Esophagus squamous epithelium (tissue), 5 donors: ENCODE measurements around the gene SNRPN. TPM values are rescaled to one million over a fixed set of nuclear protein-coding genes. Genes with fewer than 3 reads are reported as not detected.

Experiments used
- DNase-seq: peaks from one replicate; lab custom pipeline; 2025; lab: John Stamatoyannopoulos, UW
- H3K27ac ChIP-seq, 4 donors: fragments of 200-600 bp; sonication (generic); one replicate each; pipeline ENCODE4 v1.5.1; 2016 to 2019; ENCODE audit warnings: mild to moderate bottlenecking in 1 of 4
- H3K27me3 ChIP-seq, 4 donors: fragments of 200-600 bp; sonication (generic); 1 replicate in 3 of 4; 2 replicates in 1 of 4; pipeline versions ENCODE4 v1.5.1 to v1.6.0; 2017 to 2021; ENCODE audit warnings: antibody characterized with exemption in 1 of 4
- H3K36me3 ChIP-seq, 3 donors: fragments of 200-600 bp; sonication (generic); one replicate each; pipeline ENCODE4 v1.5.1; 2016 to 2019
- H3K4me1 ChIP-seq, 3 donors: fragments of 200-600 bp; sonication (generic); one replicate each; pipeline ENCODE4 v1.5.1; 2017 to 2019
- H3K4me3 ChIP-seq, 4 donors: fragments of 200-600 bp; sonication (generic); 1 replicate in 3 of 4; 2 replicates in 1 of 4; pipeline ENCODE4 v1.5.1; 2016 to 2019; ENCODE audit warnings: mild to moderate bottlenecking in 2 of 4, moderate library complexity in 1 of 4
- H3K9me3 ChIP-seq, 3 donors: fragments of 200-600 bp; sonication (generic); one replicate each; pipeline ENCODE4 v1.5.1; 2016 to 2019
- POLR2A ChIP-seq, 4 donors: fragments of 450-650 bp; IDR thresholded peaks; one replicate each; pipeline ENCODE4 v1.6.1; 2017; ENCODE audit warnings: antibody characterized with exemption in 4 of 4, mild to moderate bottlenecking in 4 of 4, moderate library complexity in 3 of 4
- WGBS, 2 donors: methylation state at CpG; one replicate each; pipeline ENCODE4 v1.1.5; 2018; 5-methylcytosine and 5-hydroxymethylcytosine counted together
- intact Hi-C: fragments of 100-400 bp; cut with DNase I; formaldehyde crosslinking; loops from one replicate; pipeline ENCODE4 v1.15.0; 2022
- small RNA-seq, 4 donors: library from RNA; depleted of rRNA; stranded (forward); fragments of <200 nt; gene quantifications; one replicate each; pipeline ENCODE3, GENCODE V24; 2016
- total RNA-seq, 4 donors: library from RNA; depleted of rRNA; stranded (reverse); fragments of >200 nt; gene quantifications; one replicate each; pipeline ENCODE4 v1.1.0, GENCODE V29; 2016
- TF ChIP-seq, protein P1 (sequence below), 6 experiments: fragments of 450-650 bp in 4 of 6; fragments of 200-600 bp in 2 of 6; sonication (generic) in 2 of 6; IDR thresholded peaks; one replicate each; pipeline ENCODE4 v1.5.1; 2016 to 2019; ENCODE audit warnings: antibody characterized with exemption in 6 of 6, mild to moderate bottlenecking in 4 of 6, moderate library complexity in 4 of 6
- donor health status: DM: yes; HTN: yes; CAD: no.

The SNRPN gene
- total RNA-seq, 4 donors from 2014 or later = 14.7 to 53.8 (median 35.0) TPM

DNA sequence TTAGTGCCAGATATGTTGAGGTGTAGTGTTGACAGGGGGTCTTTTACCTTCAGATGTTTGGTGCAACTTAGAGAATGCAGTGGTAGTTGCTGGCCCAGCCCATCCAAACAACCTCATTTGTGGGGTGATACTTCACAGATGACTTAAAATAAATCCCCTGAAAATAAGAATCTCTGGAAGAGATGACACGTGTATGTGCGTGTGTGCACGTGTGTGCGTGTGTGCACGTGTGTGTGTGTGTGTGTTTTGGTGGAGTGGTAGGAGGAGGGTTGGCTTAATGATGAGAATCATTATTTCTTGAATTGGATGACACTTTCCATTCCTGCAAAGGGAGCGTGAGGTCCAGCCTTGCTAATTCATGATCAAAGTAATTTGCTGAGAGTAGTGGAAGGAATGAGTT is 31.9 kb downstream of the SNRPN start:
- Histone ChIP-seq H3K36me3 (peaks cover 0 to 83% (median 14%) of the 10 kb centered on the region in 3 donors), H3K4me3 (no peak overlapping the region), H3K27ac (no peak overlapping the region), H3K27me3 (no peaks in the 10 kb centered on the region), H3K9me3 (peaks cover 0 to 79% (median 20%) of the 10 kb centered on the region in 3 donors), H3K4me1 (no peaks in the 10 kb centered on the region)
- TF ChIP-seq, protein P1, sequence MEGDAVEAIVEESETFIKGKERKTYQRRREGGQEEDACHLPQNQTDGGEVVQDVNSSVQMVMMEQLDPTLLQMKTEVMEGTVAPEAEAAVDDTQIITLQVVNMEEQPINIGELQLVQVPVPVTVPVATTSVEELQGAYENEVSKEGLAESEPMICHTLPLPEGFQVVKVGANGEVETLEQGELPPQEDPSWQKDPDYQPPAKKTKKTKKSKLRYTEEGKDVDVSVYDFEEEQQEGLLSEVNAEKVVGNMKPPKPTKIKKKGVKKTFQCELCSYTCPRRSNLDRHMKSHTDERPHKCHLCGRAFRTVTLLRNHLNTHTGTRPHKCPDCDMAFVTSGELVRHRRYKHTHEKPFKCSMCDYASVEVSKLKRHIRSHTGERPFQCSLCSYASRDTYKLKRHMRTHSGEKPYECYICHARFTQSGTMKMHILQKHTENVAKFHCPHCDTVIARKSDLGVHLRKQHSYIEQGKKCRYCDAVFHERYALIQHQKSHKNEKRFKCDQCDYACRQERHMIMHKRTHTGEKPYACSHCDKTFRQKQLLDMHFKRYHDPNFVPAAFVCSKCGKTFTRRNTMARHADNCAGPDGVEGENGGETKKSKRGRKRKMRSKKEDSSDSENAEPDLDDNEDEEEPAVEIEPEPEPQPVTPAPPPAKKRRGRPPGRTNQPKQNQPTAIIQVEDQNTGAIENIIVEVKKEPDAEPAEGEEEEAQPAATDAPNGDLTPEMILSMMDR (IDR thresholded peaks at IDR 0.05) = no peak
- no peak for TF ChIP-seq POLR2A (IDR thresholded peaks at IDR 0.05)
- intact Hi-C loops = no loop called here
- DNase-seq = no peak
- WGBS, 2 donors = 78 to 87% methylated on average over 6 of the region's 6 CpGs

DNA sequence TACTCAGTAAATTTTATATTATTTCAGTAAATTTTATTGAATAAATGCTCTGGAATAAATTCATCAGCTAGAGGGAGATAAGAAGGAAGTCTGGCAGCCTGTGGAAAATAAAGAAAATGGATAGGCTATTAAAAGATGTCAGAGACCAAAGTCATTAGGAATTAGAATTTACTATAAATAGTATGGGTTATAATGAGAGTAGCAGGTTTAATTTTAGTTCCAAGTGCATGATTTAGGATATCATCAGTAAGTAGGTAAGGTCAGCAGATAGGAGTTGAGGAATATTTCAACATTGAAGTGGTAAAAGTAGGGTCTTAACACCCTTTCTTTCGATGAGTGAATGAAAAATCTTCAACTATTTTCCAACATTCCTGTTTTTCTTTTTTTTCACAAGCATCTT is 64.6 kb downstream of the SNRPN start:
- WGBS, 2 donors = 61 to 64% methylated on average over 1 of the region's 1 CpG
- no peak overlapping the region for H3K27ac ChIP-seq
- peaks cover 0 to 41% (median 0%) of the 10 kb centered on the region in 3 donors for H3K36me3 ChIP-seq
- H3K4me3 ChIP-seq = no peak overlapping the region
- TF ChIP-seq POLR2A (IDR thresholded peaks at IDR 0.05) = no peak
- TF ChIP-seq, protein P1 (IDR thresholded peaks at IDR 0.05) = no peak
- no peak for DNase-seq
- no peaks in the 10 kb centered on the region for H3K4me1 ChIP-seq
- H3K9me3 ChIP-seq = peaks cover 0 to 59% (median 20%) of the 10 kb centered on the region in 3 donors
- intact Hi-C loops = no loop called here
- H3K27me3 ChIP-seq = no peaks in the 10 kb centered on the region

DNA sequence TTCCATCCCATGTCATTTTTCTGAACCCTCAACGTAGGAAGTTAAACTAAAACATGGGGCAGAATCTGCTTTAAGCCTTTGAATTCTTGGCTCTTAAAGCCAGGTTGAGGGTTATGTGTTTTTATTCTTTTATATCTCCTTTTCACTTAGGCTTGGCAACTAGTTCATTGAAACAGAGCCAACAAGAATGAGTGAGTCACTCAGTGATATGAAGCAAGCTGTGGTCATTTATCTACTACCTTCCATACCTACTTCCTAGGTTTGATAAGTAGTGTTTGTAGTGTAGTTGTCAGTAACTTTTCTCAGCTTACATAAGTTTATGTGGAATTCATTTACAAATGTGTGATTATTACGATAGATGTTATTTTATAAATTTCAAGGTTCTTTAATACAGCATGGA is 67.4 kb downstream of the SNRPN start:
- Histone ChIP-seq H3K9me3 (peaks cover 0 to 61% (median 32%) of the 10 kb centered on the region in 3 donors), H3K27ac (no peak overlapping the region), H3K4me3 (no peak overlapping the region), H3K36me3 (peaks cover 0 to 54% (median 0%) of the 10 kb centered on the region in 3 donors), H3K27me3 (no peaks in the 10 kb centered on the region), H3K4me1 (no peaks in the 10 kb centered on the region)
- TF ChIP-seq POLR2A (IDR thresholded peaks at IDR 0.05) = no peak
- TF ChIP-seq, protein P1 (IDR thresholded peaks at IDR 0.05) = no peak
- DNase-seq = no peak
- WGBS, 2 donors = 62 to 69% methylated on average over 2 of the region's 2 CpGs
- intact Hi-C loops = no loop called here

Small RNA genes within 50 kb of the gene (small RNA-seq; reads per million reads assigned to genes)
- gene AC090602.1 = 0 reads per million in 4 donors
- 0 reads per million in 4 donors for gene AC124312.4
- gene AC124312.5 = 0 reads per million in 4 donors

Other genes with a start within 250 kb of the SNRPN start
- 1 to 10 TPM in 1 of 4 donors, under 1 TPM in 1, not detected in 2; 0.61 to 3.1 TPM for gene SNURF, start within 50 bp of the SNRPN start, total RNA-seq